ENCODE measurements around the gene FCRL3.
"Not testable (repeated sequence)": the region's sequence is repeated elsewhere in the genome, so short reads cannot be mapped to it uniquely, and the experiment has no call there.

The FCRL3 gene

GRCh38 chr1:157700732-157701131, at the start of gene FCRL3:
FCRL3 (minus strand) TSS chr1:157700769; CDS start chr1:157700489, 280 bp downstream.
- peak; percentile 41 for DNase-seq (ENCODE audit: low spot score)

GRCh38 chr1:157748262-157748817, 47.8 kb upstream of the FCRL3 start:
- DNase-seq (ENCODE audit: low spot score), result no peak

- no peak for DNase-seq (ENCODE audit: low spot score)
These were observed 38.8 kb upstream of the FCRL3 start for GRCh38 chr1:157739229-157739901.

GRCh38 chr1:157735991-157736390, 35.4 kb upstream of the FCRL3 start:
- not testable (repeated sequence) for DNase-seq (ENCODE audit: low spot score)

GRCh38 chr1:157734321-157734720, 33.8 kb upstream of the FCRL3 start:
- no peak for DNase-seq (ENCODE audit: low spot score)

- no peak for DNase-seq (ENCODE audit: low spot score)
These were observed 32.2 kb upstream of the FCRL3 start for GRCh38 chr1:157732755-157733154.

GRCh38 chr1:157725221-157725577, 24.6 kb upstream of the FCRL3 start:
- DNase-seq (ENCODE audit: low spot score), result peak; percentile 37

GRCh38 chr1:157724537-157725220, 24.1 kb upstream of the FCRL3 start:
- DNase-seq (ENCODE audit: low spot score), result no peak

GRCh38 chr1:157723157-157723556, 22.6 kb upstream of the FCRL3 start:
- peak; percentile 22 for DNase-seq (ENCODE audit: low spot score)

GRCh38 chr1:157721985-157722384, 21.4 kb upstream of the FCRL3 start:
- DNase-seq (ENCODE audit: low spot score), result no peak

GRCh38 chr1:157715736-157716135, 15.2 kb upstream of the FCRL3 start:
- DNase-seq (ENCODE audit: low spot score), result no peak

- no peak for DNase-seq (ENCODE audit: low spot score)
These were observed 11.2 kb upstream of the FCRL3 start for GRCh38 chr1:157711802-157712201.

- DNase-seq (ENCODE audit: low spot score), result no peak
These were observed 4.3 kb upstream of the FCRL3 start for GRCh38 chr1:157704878-157705277.

- DNase-seq (ENCODE audit: low spot score), result no peak
These were observed 3.4 kb upstream of the FCRL3 start for GRCh38 chr1:157703981-157704380.

GRCh38 chr1:157702308-157702825, 1.8 kb upstream of the FCRL3 start:
- DNase-seq (ENCODE audit: low spot score), result no peak

- no peak for DNase-seq (ENCODE audit: low spot score)
These were observed 264 bp downstream of the FCRL3 start for GRCh38 chr1:157700305-157700704.

GRCh38 chr1:157697781-157698569, 2.6 kb downstream of the FCRL3 start:
- no peak for DNase-seq (ENCODE audit: low spot score)

- no peak for DNase-seq (ENCODE audit: low spot score)
These were observed 3.5 kb downstream of the FCRL3 start for GRCh38 chr1:157696966-157697628.

GRCh38 chr1:157695417-157695816, 5.2 kb downstream of the FCRL3 start:
- no peak for DNase-seq (ENCODE audit: low spot score)

GRCh38 chr1:157691285-157691920, 9.2 kb downstream of the FCRL3 start:
- DNase-seq (ENCODE audit: low spot score), result no peak

GRCh38 chr1:157682710-157683437, 17.7 kb downstream of the FCRL3 start:
- DNase-seq (ENCODE audit: low spot score), result no peak

All from CD4-positive, alpha-beta T cell treated with Interleukin-2 at 100 ng/mL for 4 hours (primary cell).